Heart left ventricle (tissue), 16 donors: ENCODE data around the gene SLCO3A1. TPM values are rescaled to one million over a fixed set of nuclear protein-coding genes. Genes with fewer than 3 reads are reported as not detected.

Experiments
- ATAC-seq, 4 donors: fragments of 200-7000 bp; cut with Tn5 transposase; one replicate each; pipeline ENCODE4 v1.9.1; 2020 to 2022; ENCODE audit warnings: moderate library complexity in 4 of 4, mild to moderate bottlenecking in 3 of 4, moderate number of reproducible peaks in 1 of 4
- DNase-seq, 5 donors: peaks; one replicate each; pipeline ENCODE4 v3.0.0-alpha.2; 2020
- H3K27ac ChIP-seq, 12 donors: fragments of 200-600 bp; sonication (generic) in 4 of 12; one replicate each; pipeline versions ENCODE4 v1.5.0 to v1.8.0; 2016 to 2022; ENCODE audit warnings: mild to moderate bottlenecking in 2 of 12
- H3K27me3 ChIP-seq, 9 donors: fragments of 200-600 bp; sonication (generic) in 2 of 9; one replicate each; pipeline versions ENCODE4 v1.5.1 to v1.8.0; 2016 to 2022; ENCODE audit warnings: mild to moderate bottlenecking in 3 of 9
- H3K36me3 ChIP-seq, 9 donors: fragments of 200-600 bp; sonication (generic) in 2 of 9; one replicate each; pipeline versions ENCODE4 v1.5.0 to v1.8.0; 2018 to 2022; ENCODE audit warnings: mild to moderate bottlenecking in 2 of 9
- H3K4me1 ChIP-seq, 12 donors: fragments of 200-600 bp; sonication (generic) in 4 of 12; one replicate each; pipeline versions ENCODE4 v1.5.0 to v1.8.0; 2016 to 2022; ENCODE audit warnings: mild to moderate bottlenecking in 3 of 12
- H3K4me3 ChIP-seq, 12 donors: fragments of 200-600 bp; sonication (generic) in 4 of 12; one replicate each; pipeline versions ENCODE4 v1.5.0 to v1.8.0; 2017 to 2022; ENCODE audit warnings: mild to moderate bottlenecking in 9 of 12, moderate library complexity in 4 of 12
- H3K9me3 ChIP-seq, 12 donors: fragments of 200-600 bp; sonication (generic) in 4 of 12; one replicate each; pipeline versions ENCODE4 v1.5.0 to v1.8.0; 2016 to 2022; ENCODE audit warnings: mild to moderate bottlenecking in 1 of 12
- CTCF ChIP-seq, 12 donors: fragments of 200-600 bp; sonication (generic) in 4 of 12; IDR thresholded peaks; one replicate each; pipeline versions ENCODE4 v1.5.0 to v1.8.0; 2018 to 2022; ENCODE audit warnings: antibody characterized with exemption in 12 of 12, mild to moderate bottlenecking in 5 of 12
- POLR2A ChIP-seq, 2 donors: fragments of 450-650 bp; IDR thresholded peaks; one replicate each; pipeline ENCODE4 v1.6.1; 2017; ENCODE audit warnings: antibody characterized with exemption in 2 of 2, mild to moderate bottlenecking in 2 of 2, moderate library complexity in 2 of 2
- WGBS, 4 donors: extraction: QIAGEN DNeasy Blood & Tissue Kit in 2 of 4; methylation state at CpG; one replicate each; pipeline versions ENCODE4 v1.1.5 to v1.1.7; 2013 to 2018; 5-methylcytosine and 5-hydroxymethylcytosine counted together
- intact Hi-C, 10 donors: fragments of 100-400 bp; cut with DNase I; formaldehyde crosslinking; loops; one replicate each; pipeline versions ENCODE4 v1.11.1 to v1.14.2; 2022
- polyA plus RNA-seq, 2 donors: library from polyadenylated mRNA; stranded (reverse); fragments of 200-250 nt; gene quantifications; one replicate each; pipeline ENCODE4 v1.2.3, GENCODE V29; 2013
- total RNA-seq, 9 donors: library from RNA; depleted of rRNA in 2 of 9; stranded (reverse); fragments of >200 nt in 2 of 9; fragmentation: NEBNext Ultra II Directional in 3 of 9; extraction: Animal tissue kit (Norgen Biotek cat#: 25700) in 3 of 9; gene quantifications; one replicate each; pipeline versions ENCODE4 v1.1.0 to v1.2.4, GENCODE V29; 2016 to 2023
- donor health status: ischemic (EF 13 %, LVEDD 7.1; RV severe dilation, severe dysfunction).
- donor health status: healthy with polysubstance abuse.
- donor health status: DM: no; HTN: yes; CAD: no.
- donor health status: DM: no; HTN: no; CAD: no.
- donor health status: ischemic (EF 25% LVEDD 6.9; RV normal size, moderate dysfunction).
- donor health status: ischemic (EF 25% LVEDD 5.7; RV mildly dilated, moderate dysfunction).
- donor health status: healthy.
- donor health status: DM: yes; HTN: yes; CAD: no.
- donor health status: ischemic (EF 35%, LVEDD 5.7; RV mildly dilated, moderate dysfunction).
- donor health status: nonischemic (EF 11% LVEDD 7.7; RV severe dilation, severe dysfunction).
- donor health status: DM: yes; HTN: yes; CAD: no.
- donor health status: PGD.
- donor health status: ischemic (EF 29% LVEDD 5.4; RV normal size, mild dysfunction).
- donor health status: nonischemic (EF 23%, LVEDD 6.1; RV moderate dilation, normal function).

The SLCO3A1 gene
- total and polyA plus RNA-seq, 11 donors: 26.3 to 64.2 (median 50.2) TPM

GRCh38 chr15:92006186-92007028 is 152.9 kb downstream of the SLCO3A1 start:
- Histone ChIP-seq H3K4me3 (no peak overlapping the region), H3K4me1 (peaks cover 8 to 52% (median 32%) of the 10 kb centered on the region in 12 donors), H3K9me3 (no peaks in the 10 kb centered on the region), H3K27ac (no peak overlapping the region), H3K36me3 (no peaks in the 10 kb centered on the region), H3K27me3 (no peaks in the 10 kb centered on the region)
- 80 to 87% (median 84%) methylated on average over 7 of the region's 7 CpGs for WGBS, 4 donors
- DNase-seq (no peak), ATAC-seq (no peak)
- intact Hi-C loops: loop anchor here in 1 of 10 donors (5.0 kb wide), 1 partner anchor 34 kb away; no protein-coding TSS in a partner anchor
- no peak for TF ChIP-seq CTCF (IDR thresholded peaks at IDR 0.05)
- TF ChIP-seq POLR2A (IDR thresholded peaks at IDR 0.05): no peak

- DNase-seq: peak in 2 of 5 donors; percentile 26 to 52
- Histone ChIP-seq H3K27ac (peak overlapping the region in 11 of 12 donors; percentile 9 to 76 (median 32)), H3K4me3 (no peak overlapping the region), H3K9me3 (no peaks in the 10 kb centered on the region), H3K36me3 (no peaks in the 10 kb centered on the region), H3K4me1 (peaks cover 10 to 62% (median 50%) of the 10 kb centered on the region in 12 donors), H3K27me3 (no peaks in the 10 kb centered on the region)
- 47 to 60% (median 58%) methylated on average over 6 of the region's 6 CpGs for WGBS, 4 donors
- no peak for TF ChIP-seq POLR2A (IDR thresholded peaks at IDR 0.05)
- no peak for TF ChIP-seq CTCF (IDR thresholded peaks at IDR 0.05)
- intact Hi-C loops: loop anchor here in 1 of 10 donors (5.0 kb wide), 1 partner anchor 37 kb away; no protein-coding TSS in a partner anchor
- ATAC-seq: peak; percentile 30 to 72 (median 62)
Observed at GRCh38 chr15:92009162-92009561, 155.7 kb downstream of the SLCO3A1 start.

GRCh38 chr15:92011611-92012367 is 158.3 kb downstream of the SLCO3A1 start:
- peak overlapping the region in 6 of 12 donors; percentile 4 to 38 (median 14) for H3K4me3 ChIP-seq
- H3K36me3 ChIP-seq: no peaks in the 10 kb centered on the region
- TF ChIP-seq CTCF (IDR thresholded peaks at IDR 0.05): no peak
- no peak for TF ChIP-seq POLR2A (IDR thresholded peaks at IDR 0.05)
- intact Hi-C loops: loop anchor here in 1 of 10 donors (5.0 kb wide), 1 partner anchor 46 kb away; no protein-coding TSS in a partner anchor
- DNase-seq (peak in 3 of 5 donors; percentile 52 to 66 (median 61)), ATAC-seq (peak in 3 of 4 donors; percentile 62 to 84 (median 79))
- peaks cover 10 to 67% (median 55%) of the 10 kb centered on the region in 12 donors for H3K4me1 ChIP-seq
- H3K27ac ChIP-seq: peak overlapping the region in 9 of 12 donors; percentile 4 to 80 (median 57)
- no peaks in the 10 kb centered on the region for H3K9me3 ChIP-seq
- WGBS, 4 donors: 32 to 45% (median 42%) methylated on average over 14 of the region's 14 CpGs
- no peaks in the 10 kb centered on the region for H3K27me3 ChIP-seq

- H3K4me3 ChIP-seq: peak overlapping the region in 6 of 12 donors; percentile 4 to 38 (median 14)
- DNase-seq (no peak), ATAC-seq (peak in 3 of 4 donors; percentile 22 to 52 (median 47))
Observed at GRCh38 chr15:92012368-92012629, 158.8 kb downstream of the SLCO3A1 start.

More at GRCh38 chr15:92012368-92012629, 158.8 kb downstream of the SLCO3A1 start:
- intact Hi-C loops: loop anchor here in 1 of 10 donors (5.0 kb wide), 1 partner anchor 45 kb away; no protein-coding TSS in a partner anchor
- H3K27me3 ChIP-seq: no peaks in the 10 kb centered on the region
- H3K36me3 ChIP-seq: no peaks in the 10 kb centered on the region
- 55 to 83% (median 77%) methylated on average over 1 of the region's 1 CpG for WGBS, 4 donors
- TF ChIP-seq CTCF (IDR thresholded peaks at IDR 0.05) (no peak), POLR2A (IDR thresholded peaks at IDR 0.05) (no peak)
- peaks cover 10 to 67% (median 55%) of the 10 kb centered on the region in 12 donors for H3K4me1 ChIP-seq
- no peaks in the 10 kb centered on the region for H3K9me3 ChIP-seq
- H3K27ac ChIP-seq: peak overlapping the region in 8 of 12 donors; percentile 4 to 80 (median 58)
